Uterus (tissue), 4 donors: Measurements from ENCODE around the gene KCNQ1. TPM values are rescaled to one million over a fixed set of nuclear protein-coding genes. Genes with fewer than 3 reads are reported as not detected.

Source experiments
- DNase-seq, 2 donors: peaks; one replicate each; pipeline ENCODE4 v3.0.0-alpha.2; 2019 to 2020
- H3K27ac ChIP-seq, 2 donors: fragments of 200-600 bp; sonication (generic); 1 replicate in 1 of 2; 2 replicates in 1 of 2; pipeline ENCODE4 v1.5.1; 2016 to 2018
- H3K27me3 ChIP-seq, 2 donors: fragments of 200-600 bp; sonication (generic); one replicate each; pipeline ENCODE4 v1.5.1; 2018 to 2019; ENCODE audit warnings: control low read depth in 1 of 2
- H3K36me3 ChIP-seq, 2 donors: fragments of 200-600 bp; sonication (generic); one replicate each; pipeline ENCODE4 v1.5.1; 2019; ENCODE audit warnings: control low read depth in 1 of 2
- H3K4me1 ChIP-seq, 2 donors: fragments of 200-600 bp; sonication (generic); one replicate each; pipeline ENCODE4 v1.5.1; 2018 to 2019; ENCODE audit warnings: control low read depth in 1 of 2
- H3K4me3 ChIP-seq, 2 donors: fragments of 200-600 bp; sonication (generic); 1 replicate in 1 of 2; 2 replicates in 1 of 2; pipeline ENCODE4 v1.5.1; 2018 to 2019; ENCODE audit warnings: mild to moderate bottlenecking in 1 of 2
- H3K9me3 ChIP-seq, 2 donors: fragments of 200-600 bp; sonication (generic); one replicate each; pipeline ENCODE4 v1.5.1; 2019; ENCODE audit warnings: control low read depth in 1 of 2
- CTCF ChIP-seq, 4 experiments: fragments of 200-600 bp in 2 of 4; fragments of 450-650 bp in 2 of 4; sonication (generic) in 2 of 4; IDR thresholded peaks; one replicate each; pipeline ENCODE4 v1.5.1; 2016 to 2019; ENCODE audit warnings: antibody characterized with exemption in 4 of 4, mild to moderate bottlenecking in 2 of 4, moderate library complexity in 1 of 4
- POLR2A ChIP-seq, 2 donors: fragments of 450-650 bp; IDR thresholded peaks; one replicate each; pipeline ENCODE4 v1.6.1; 2016; ENCODE audit warnings: antibody characterized with exemption in 2 of 2, mild to moderate bottlenecking in 1 of 2, moderate library complexity in 1 of 2
- intact Hi-C: fragments of 100-400 bp; cut with DNase I; formaldehyde crosslinking; loops from one replicate; pipeline ENCODE4 v1.15.1; 2023; ENCODE audit warnings: low total_unique reads
- total RNA-seq, 4 donors: library from RNA; depleted of rRNA in 3 of 4; stranded (reverse); fragments of >200 nt in 3 of 4; gene quantifications; one replicate each; pipeline versions ENCODE4 v1.1.0 to v1.2.4, GENCODE V29; 2014 to 2023
- donor health status: DM: yes; HTN: yes; CAD: no.

KCNQ1 gene
- total RNA-seq, 4 donors from 2014 or later, result 2.6 to 10.4 (median 5.4) TPM

GRCh38 chr11:2647953-2648352, 203.1 kb downstream of the KCNQ1 start:
- TF ChIP-seq CTCF (IDR thresholded peaks at IDR 0.05) (no peak), POLR2A (IDR thresholded peaks at IDR 0.05) (no peak)
- peaks cover 0 to 63% of the 10 kb centered on the region in 2 donors for H3K9me3 ChIP-seq
- intact Hi-C loops, result no loop called here

GRCh38 chr11:2649400-2649799, 204.6 kb downstream of the KCNQ1 start:
- H3K9me3 ChIP-seq, result peaks cover 0 to 48% of the 10 kb centered on the region in 2 donors
- no peak for DNase-seq
- no peak for TF ChIP-seq CTCF (IDR thresholded peaks at IDR 0.05)
- no peak for TF ChIP-seq POLR2A (IDR thresholded peaks at IDR 0.05)
- no peak overlapping the region for H3K4me3 ChIP-seq
- H3K27ac ChIP-seq, result no peak overlapping the region
- H3K36me3 ChIP-seq, result no peaks in the 10 kb centered on the region
- intact Hi-C loops, result no loop called here
- H3K4me1 ChIP-seq, result no peaks in the 10 kb centered on the region
- no peaks in the 10 kb centered on the region for H3K27me3 ChIP-seq

More at GRCh38 chr11:2647953-2648352, 203.1 kb downstream of the KCNQ1 start:
- H3K4me3 ChIP-seq, result no peak overlapping the region
- no peaks in the 10 kb centered on the region for H3K27me3 ChIP-seq
- H3K27ac ChIP-seq, result no peak overlapping the region
- no peaks in the 10 kb centered on the region for H3K4me1 ChIP-seq
- no peak for DNase-seq
- no peaks in the 10 kb centered on the region for H3K36me3 ChIP-seq

GRCh38 chr11:2649848-2650247, 205.0 kb downstream of the KCNQ1 start:
- H3K4me3 ChIP-seq, result no peak overlapping the region
- H3K36me3 ChIP-seq, result no peaks in the 10 kb centered on the region
- no peaks in the 10 kb centered on the region for H3K4me1 ChIP-seq
- H3K27ac ChIP-seq, result no peak overlapping the region
- H3K9me3 ChIP-seq, result peaks cover 0 to 44% of the 10 kb centered on the region in 2 donors
- H3K27me3 ChIP-seq, result no peaks in the 10 kb centered on the region
- no peak for DNase-seq
- TF ChIP-seq CTCF (IDR thresholded peaks at IDR 0.05) (no peak), POLR2A (IDR thresholded peaks at IDR 0.05) (no peak)
- intact Hi-C loops, result no loop called here

GRCh38 chr11:2650343-2650867, 205.6 kb downstream of the KCNQ1 start:
- no peak for TF ChIP-seq POLR2A (IDR thresholded peaks at IDR 0.05)
- TF ChIP-seq CTCF (IDR thresholded peaks at IDR 0.05), result no peak
- intact Hi-C loops, result no loop called here
- H3K9me3 ChIP-seq, result peaks cover 0 to 38% of the 10 kb centered on the region in 2 donors

GRCh38 chr11:2651054-2651617, 206.3 kb downstream of the KCNQ1 start:
- TF ChIP-seq CTCF (IDR thresholded peaks at IDR 0.05), result no peak
- TF ChIP-seq POLR2A (IDR thresholded peaks at IDR 0.05), result no peak
- H3K36me3 ChIP-seq, result no peaks in the 10 kb centered on the region
- intact Hi-C loops, result no loop called here
- H3K4me3 ChIP-seq, result no peak overlapping the region
- no peak for DNase-seq
- H3K27me3 ChIP-seq, result no peaks in the 10 kb centered on the region
- no peak overlapping the region for H3K27ac ChIP-seq
- H3K9me3 ChIP-seq, result peaks cover 0 to 33% of the 10 kb centered on the region in 2 donors
- H3K4me1 ChIP-seq, result no peaks in the 10 kb centered on the region

More at GRCh38 chr11:2650343-2650867, 205.6 kb downstream of the KCNQ1 start:
- Histone ChIP-seq H3K4me3 (no peak overlapping the region), H3K4me1 (no peaks in the 10 kb centered on the region), H3K27ac (no peak overlapping the region), H3K27me3 (no peaks in the 10 kb centered on the region), H3K36me3 (no peaks in the 10 kb centered on the region)
- no peak for DNase-seq
